ENCODE data around the gene RPS17. TPM values are rescaled to one million over a fixed set of nuclear protein-coding genes. Genes with fewer than 3 reads are reported as not detected.

RPS17 gene
- total and polyA plus RNA-seq, 12 donors = 1,210 to 3,062 (median 1,598) TPM

- no peak for TF ChIP-seq CTCF (IDR thresholded peaks at IDR 0.05)
- TF ChIP-seq POLR2A (IDR thresholded peaks at IDR 0.05) = no peak
These were observed 27.4 kb upstream of the RPS17 start for GRCh38 chr15:82567661-82568060.

GRCh38 chr15:82566690-82567089 lies 26.4 kb upstream of the RPS17 start:
- Histone ChIP-seq H3K4me3 (no peak overlapping the region), H3K27ac (no peak overlapping the region), H3K27me3 (no peaks in the 10 kb centered on the region), H3K36me3 (replicated peaks in 1 of 2) (no peaks in the 10 kb centered on the region), H3K9me3 (replicated peaks in 1 of 3) (no peaks in the 10 kb centered on the region), H3K4me1 (replicated peaks in 1 of 2) (peaks cover 0 to 4% of the 10 kb centered on the region in 2 donors)
- TF ChIP-seq POLR2A (IDR thresholded peaks at IDR 0.05) (no peak), CTCF (IDR thresholded peaks at IDR 0.05) (no peak)
- 58 to 93% (median 87%) methylated on average over 1 of the region's 1 CpG for WGBS, 4 donors
- intact Hi-C loops (cut with DNase I) = no loop called here
- DNase-seq = no peak

More at GRCh38 chr15:82567661-82568060, 27.4 kb upstream of the RPS17 start:
- H3K4me3 ChIP-seq = no peak overlapping the region
- intact Hi-C loops (cut with DNase I) = no loop called here
- H3K36me3 ChIP-seq (replicated peaks in 1 of 2) = no peaks in the 10 kb centered on the region
- H3K27me3 ChIP-seq = no peaks in the 10 kb centered on the region
- no peak overlapping the region for H3K27ac ChIP-seq
- peaks cover 0 to 10% of the 10 kb centered on the region in 2 donors for H3K4me1 ChIP-seq (replicated peaks in 1 of 2)
- WGBS, 4 donors = 89 to 98% (median 92%) methylated on average over 2 of the region's 2 CpGs
- DNase-seq = no peak
- no peaks in the 10 kb centered on the region for H3K9me3 ChIP-seq (replicated peaks in 1 of 3)

GRCh38 chr15:82558502-82558901 lies 18.2 kb upstream of the RPS17 start:
- intact Hi-C loops (cut with DNase I) = no loop called here

GRCh38 chr15:82556315-82557035 lies 16.2 kb upstream of the RPS17 start:
- no peaks in the 10 kb centered on the region for H3K36me3 ChIP-seq (replicated peaks in 1 of 2)
- H3K4me3 ChIP-seq = no peak overlapping the region
- DNase-seq = no peak
- H3K27me3 ChIP-seq = no peaks in the 10 kb centered on the region
- H3K27ac ChIP-seq = no peak overlapping the region
- intact Hi-C loops (cut with DNase I) = no loop called here
- no peaks in the 10 kb centered on the region for H3K4me1 ChIP-seq (replicated peaks in 1 of 2)
- 72 to 78% (median 75%) methylated on average over 7 of the region's 7 CpGs for WGBS, 4 donors
- TF ChIP-seq POLR2A (IDR thresholded peaks at IDR 0.05) = no peak
- TF ChIP-seq CTCF (IDR thresholded peaks at IDR 0.05) = no peak
- H3K9me3 ChIP-seq (replicated peaks in 1 of 3) = no peaks in the 10 kb centered on the region

More at GRCh38 chr15:82558502-82558901, 18.2 kb upstream of the RPS17 start:
- TF ChIP-seq POLR2A (IDR thresholded peaks at IDR 0.05) = no peak
- no peak for TF ChIP-seq CTCF (IDR thresholded peaks at IDR 0.05)
- 40 to 67% (median 52%) methylated on average over 1 of the region's 1 CpG for WGBS, 4 donors
- H3K4me3 ChIP-seq = no peak overlapping the region
- H3K36me3 ChIP-seq (replicated peaks in 1 of 2) = no peaks in the 10 kb centered on the region
- H3K4me1 ChIP-seq (replicated peaks in 1 of 2) = no peaks in the 10 kb centered on the region
- DNase-seq = no peak
- H3K27ac ChIP-seq = no peak overlapping the region
- no peaks in the 10 kb centered on the region for H3K9me3 ChIP-seq (replicated peaks in 1 of 3)
- no peaks in the 10 kb centered on the region for H3K27me3 ChIP-seq

Data from adrenal gland (tissue), 12 donors.